Islet of Langerhans (tissue), 1 donor: ENCODE data around the gene DTX4.

Experiments
- FAIRE-seq: peaks from one replicate; lab custom pipeline; 2011; peaks lifted over from hg19 to GRCh38; lab: Jason Lieb, UNC

Gene DTX4

GRCh38 chr11:59173080-59173963 is 1.4 kb downstream of the DTX4 start:
- no peak for FAIRE-seq

GRCh38 chr11:59173964-59174663 is 2.2 kb downstream of the DTX4 start:
- no peak for FAIRE-seq

DNA sequence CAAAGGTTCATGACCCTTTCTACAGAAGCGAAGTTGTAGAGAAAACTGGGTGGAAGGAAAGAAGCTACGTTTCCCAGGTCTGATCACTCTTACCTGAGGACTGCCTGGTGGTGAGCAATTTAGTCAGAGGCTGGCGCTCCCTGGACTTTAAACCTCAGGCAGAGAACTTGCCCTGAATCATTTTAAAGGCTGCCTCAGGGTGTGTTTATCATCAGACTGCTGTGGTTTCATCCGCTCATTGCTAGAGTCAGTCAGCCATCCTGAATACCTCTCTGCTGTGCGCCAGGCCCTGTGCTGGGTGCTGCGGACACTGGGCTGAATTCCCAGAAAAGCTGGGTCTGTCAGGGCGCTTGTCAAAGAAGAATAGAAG is 2.7 kb downstream of the DTX4 start:
- FAIRE-seq, result no peak

GRCh38 chr11:59175091-59175501 is 3.2 kb downstream of the DTX4 start:
- FAIRE-seq, result no peak

- no peak for FAIRE-seq
Observed at GRCh38 chr11:59176330-59176729, 4.4 kb downstream of the DTX4 start.

- FAIRE-seq, result no peak
Observed at GRCh38 chr11:59178402-59178801, 6.5 kb downstream of the DTX4 start.

DNA sequence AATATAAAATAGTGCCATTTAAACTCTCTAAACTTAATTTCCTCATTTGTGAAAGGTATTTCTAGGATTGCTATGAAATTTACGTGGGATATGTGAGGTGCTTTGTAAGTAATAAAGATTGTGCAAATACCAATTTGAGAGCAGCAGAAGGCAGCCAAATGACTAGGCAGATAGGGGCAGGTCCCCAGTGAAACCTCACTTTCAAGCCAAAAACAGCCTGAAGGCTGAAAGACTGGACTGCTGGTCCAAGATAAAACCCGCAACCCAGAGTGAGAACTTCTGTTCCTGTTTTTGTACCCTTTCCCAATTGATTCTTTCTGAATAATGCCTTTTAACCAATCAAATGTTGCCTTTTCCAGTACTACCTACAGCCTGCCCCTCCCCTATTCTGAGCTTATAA is 7.2 kb downstream of the DTX4 start:
- FAIRE-seq, result no peak

- no peak for FAIRE-seq
Observed at GRCh38 chr11:59180168-59180776, 8.3 kb downstream of the DTX4 start.

- FAIRE-seq, result no peak
Observed at GRCh38 chr11:59180907-59181306, 9.0 kb downstream of the DTX4 start.

- no peak for FAIRE-seq
Observed at GRCh38 chr11:59181746-59182456, 10.0 kb downstream of the DTX4 start.

GRCh38 chr11:59182457-59183151 is 10.7 kb downstream of the DTX4 start:
- FAIRE-seq, result no peak

GRCh38 chr11:59183771-59184170 is 11.8 kb downstream of the DTX4 start:
- no peak for FAIRE-seq

- FAIRE-seq, result no peak
Observed at GRCh38 chr11:59184691-59185339, 12.9 kb downstream of the DTX4 start.

DNA sequence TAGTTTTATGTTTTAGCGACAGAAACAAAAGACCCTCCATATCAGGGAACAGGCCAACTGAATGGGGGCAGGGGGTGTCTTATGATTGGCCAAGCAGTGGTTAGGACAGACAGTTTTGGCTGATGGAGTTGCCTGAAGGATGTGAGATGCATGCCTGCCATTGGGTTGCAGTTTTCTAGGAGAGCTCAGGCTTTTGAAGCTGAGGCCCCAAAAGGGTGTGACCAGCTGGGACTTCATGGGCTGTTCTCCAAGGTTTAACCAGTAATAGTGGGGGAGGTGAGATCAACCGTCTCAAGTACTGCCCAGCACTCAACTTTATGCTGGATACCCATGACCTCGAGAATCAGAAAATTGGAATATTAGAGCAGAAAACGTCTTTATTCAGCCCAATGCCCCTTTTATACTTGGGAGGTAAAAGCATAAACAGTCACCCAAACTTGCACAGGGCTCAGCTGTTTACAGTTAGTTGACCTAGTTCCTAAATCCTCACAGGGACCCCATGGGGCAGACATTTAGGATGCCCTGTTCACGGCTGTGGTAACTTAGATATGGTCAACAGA is 13.5 kb downstream of the DTX4 start:
- FAIRE-seq, result no peak

GRCh38 chr11:59186130-59186594 is 14.2 kb downstream of the DTX4 start:
- FAIRE-seq, result no peak

- FAIRE-seq, result no peak
Observed at GRCh38 chr11:59187035-59187434, 15.1 kb downstream of the DTX4 start.

- FAIRE-seq, result no peak
Observed at GRCh38 chr11:59187587-59187986, 15.7 kb downstream of the DTX4 start.

DNA sequence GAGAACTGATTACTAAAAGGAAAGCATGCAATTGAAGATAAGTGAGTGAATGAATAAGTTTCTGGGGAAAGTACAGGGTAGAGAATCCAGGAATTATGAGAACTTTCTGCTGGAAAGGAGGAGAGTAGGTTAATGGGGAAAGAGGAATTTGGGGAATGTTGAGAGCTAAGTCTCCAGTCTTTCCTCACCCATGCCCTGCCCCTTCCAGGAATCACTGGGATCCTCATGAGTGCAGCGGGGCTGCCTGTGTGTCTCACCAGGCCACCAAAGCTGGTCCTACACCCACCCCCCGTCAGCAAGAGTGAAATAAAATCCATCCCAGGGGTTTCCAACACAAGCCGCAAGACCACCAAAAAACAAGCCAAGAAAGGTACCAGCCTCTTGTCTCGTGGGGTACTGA is 17.0 kb downstream of the DTX4 start:
- FAIRE-seq, result no peak

GRCh38 chr11:59189986-59190385 is 18.1 kb downstream of the DTX4 start:
- FAIRE-seq, result no peak

DNA sequence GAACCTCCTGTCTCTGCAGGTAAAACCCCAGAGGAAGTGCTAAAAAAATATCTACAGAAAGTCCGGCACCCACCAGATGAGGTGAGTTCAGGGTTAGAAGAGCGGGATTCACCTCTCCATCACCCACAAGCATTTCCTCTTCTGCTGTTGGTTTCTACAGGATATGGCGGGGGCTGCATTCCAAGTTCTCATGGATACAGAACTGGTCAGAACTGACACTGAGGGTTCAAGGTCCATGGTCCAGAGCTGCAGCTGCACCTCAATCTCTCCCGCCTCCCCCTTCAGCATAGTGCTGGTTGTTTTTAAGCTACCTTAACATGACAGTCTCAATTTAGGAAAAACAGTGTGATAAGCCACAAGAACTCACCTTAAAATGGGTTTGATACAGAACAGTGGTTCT is 19.2 kb downstream of the DTX4 start:
- FAIRE-seq, result no peak

DNA sequence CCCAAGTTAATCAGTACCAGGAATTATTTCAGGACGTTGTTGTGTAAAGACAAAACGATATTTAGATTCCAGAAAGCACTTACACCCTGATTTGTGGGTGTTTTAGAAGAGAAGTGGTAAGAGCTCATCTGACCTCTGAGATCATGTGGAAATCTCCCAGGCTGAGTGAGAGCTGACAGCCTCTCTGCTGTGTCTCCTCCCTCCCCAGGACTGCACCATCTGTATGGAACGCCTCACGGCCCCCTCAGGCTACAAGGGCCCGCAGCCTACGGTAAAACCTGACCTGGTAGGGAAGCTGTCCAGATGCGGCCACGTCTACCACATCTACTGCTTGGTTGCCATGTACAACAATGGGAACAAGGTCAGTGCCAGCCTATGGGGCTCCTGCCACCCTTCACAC is 20.0 kb downstream of the DTX4 start:
- FAIRE-seq, result no peak
